Activated CD4-positive, alpha-beta T cell treated with anti-CD3 and anti-CD28 coated beads for 1 hour (primary cell): ENCODE results near the gene TGFBR2.

Experiments
- DNase-seq: peaks from one replicate; pipeline ENCODE4 v3.0.0-alpha.2; 2020

The TGFBR2 gene

GRCh38 chr3:30676424-30677346 is 70.3 kb downstream of the TGFBR2 start:
- no peak for DNase-seq

- DNase-seq: no peak
These were observed 70.9 kb downstream of the TGFBR2 start for GRCh38 chr3:30677347-30677685.

- no peak for DNase-seq
These were observed 72.6 kb downstream of the TGFBR2 start for GRCh38 chr3:30679045-30679444.

GRCh38 chr3:30680789-30681648 is 74.6 kb downstream of the TGFBR2 start:
- DNase-seq: no peak

GRCh38 chr3:30681649-30682211 is 75.3 kb downstream of the TGFBR2 start:
- no peak for DNase-seq

- DNase-seq: no peak
These were observed 76.2 kb downstream of the TGFBR2 start for GRCh38 chr3:30682434-30683155.

GRCh38 chr3:30683769-30684168 is 77.4 kb downstream of the TGFBR2 start:
- no peak for DNase-seq

GRCh38 chr3:30684356-30684755 is 78.0 kb downstream of the TGFBR2 start:
- DNase-seq: no peak

GRCh38 chr3:30685267-30685667 is 78.9 kb downstream of the TGFBR2 start:
- DNase-seq: no peak

- no peak for DNase-seq
These were observed 79.8 kb downstream of the TGFBR2 start for GRCh38 chr3:30686176-30686575.

GRCh38 chr3:30686799-30687198 is 80.4 kb downstream of the TGFBR2 start:
- no peak for DNase-seq

- no peak for DNase-seq
These were observed 81.6 kb downstream of the TGFBR2 start for GRCh38 chr3:30687930-30688570.

GRCh38 chr3:30688776-30689641 is 82.6 kb downstream of the TGFBR2 start:
- no peak for DNase-seq

- no peak for DNase-seq
These were observed 83.8 kb downstream of the TGFBR2 start for GRCh38 chr3:30690199-30690598.

- DNase-seq: no peak
These were observed 85.0 kb downstream of the TGFBR2 start for GRCh38 chr3:30691249-30691880.

- DNase-seq: no peak
These were observed 85.5 kb downstream of the TGFBR2 start for GRCh38 chr3:30691944-30692343.

- no peak for DNase-seq
These were observed 86.2 kb downstream of the TGFBR2 start for GRCh38 chr3:30692498-30693130.

- peak; percentile 22 for DNase-seq
These were observed 87.2 kb downstream of the TGFBR2 start for GRCh38 chr3:30693470-30694120.

GRCh38 chr3:30694148-30694547 is 87.7 kb downstream of the TGFBR2 start:
- DNase-seq: no peak

GRCh38 chr3:30694668-30695067 is 88.3 kb downstream of the TGFBR2 start:
- DNase-seq: no peak
